ENCODE data around the gene INPP5D. TPM values are rescaled to one million over a fixed set of nuclear protein-coding genes. Genes with fewer than 3 reads are reported as not detected.

INPP5D gene
- total RNA-seq, 2 experiments from 2014 or later: 157 to 163 TPM

GRCh38 chr2:233084488-233084887 lies 24.3 kb downstream of the INPP5D start:
- Mint-ChIP-seq H3K4me1 (peaks cover 87% of the 10 kb centered on the region), H3K27me3 (no peaks in the 10 kb centered on the region), H3K4me3 (peak overlapping the region; percentile 73), H3K9me3 (no peaks in the 10 kb centered on the region), H3K36me3 (ENCODE audit: low read depth) (peaks cover 85% of the 10 kb centered on the region), H3K27ac (peak overlapping the region; percentile 97)
- ChIA-PET CTCF (interaction anchor here (1.0 to 4.4 kb wide), 5 partner anchors 9 to 323 kb away, joined by 3 to 33 read pairs (median 4); partner anchors contain the start of gene INPP5D), POLR2A (interaction anchor here (0.7 to 15.5 kb wide), 6 partner anchors 8 to 184 kb away, joined by 3 to 335 read pairs (median 18); partner anchors contain the start of genes ATG16L1 and INPP5D)
- DNase-seq: peak; percentile 81

GRCh38 chr2:233085037-233085838 lies 25.1 kb downstream of the INPP5D start:
- H3K9me3 Mint-ChIP-seq: no peaks in the 10 kb centered on the region
- POLR2A ChIA-PET: interaction anchor here (0.7 to 15.5 kb wide), 5 partner anchors 9 to 183 kb away, joined by 3 to 335 read pairs (median 11); partner anchors contain the start of gene INPP5D
- DNase-seq: no peak

DNA sequence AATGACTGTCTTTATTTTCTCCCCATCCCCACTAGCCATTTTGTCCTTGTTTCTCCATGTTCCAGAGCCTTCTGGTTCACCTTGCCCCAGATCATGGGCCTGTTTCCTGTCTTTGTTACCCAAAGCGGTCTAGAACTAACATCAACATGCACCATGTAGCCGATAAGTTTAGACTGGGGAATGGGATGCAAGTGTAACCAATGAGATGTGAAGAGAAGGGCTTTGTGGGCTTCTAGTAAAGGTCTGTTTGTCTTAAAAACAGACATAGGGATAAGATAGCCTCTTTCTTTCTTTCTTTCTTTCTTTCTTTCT lies 25.7 kb downstream of the INPP5D start:
- H3K4me1 Mint-ChIP-seq: peaks cover 76% of the 10 kb centered on the region
- ChIA-PET CTCF (interaction anchor here (1.2 to 1.4 kb wide), 2 partner anchors 10 to 57 kb away, joined by 3 to 4 read pairs; no protein-coding TSS in a partner anchor), POLR2A (interaction anchor here (1.6 to 15.5 kb wide), 2 partner anchors 15 to 23 kb away, joined by 3 to 335 read pairs; partner anchors contain the start of gene INPP5D)
- peak overlapping the region; percentile 97 for H3K27ac Mint-ChIP-seq
- no peak for DNase-seq
- H3K9me3 Mint-ChIP-seq: no peaks in the 10 kb centered on the region
- peak overlapping the region; percentile 5 for H3K4me3 Mint-ChIP-seq
- H3K27me3 Mint-ChIP-seq: no peaks in the 10 kb centered on the region
- H3K36me3 Mint-ChIP-seq (ENCODE audit: low read depth): peaks cover 87% of the 10 kb centered on the region

More at GRCh38 chr2:233085037-233085838, 25.1 kb downstream of the INPP5D start:
- Mint-ChIP-seq H3K27ac (peak overlapping the region; percentile 97), H3K27me3 (no peaks in the 10 kb centered on the region), H3K4me1 (peaks cover 79% of the 10 kb centered on the region), H3K4me3 (peak overlapping the region; percentile 5), H3K36me3 (ENCODE audit: low read depth) (peaks cover 86% of the 10 kb centered on the region)
- CTCF ChIA-PET: interaction anchor here (1.0 to 4.4 kb wide), 6 partner anchors 9 to 323 kb away, joined by 3 to 33 read pairs (median 4); partner anchors contain the start of gene INPP5D

DNA sequence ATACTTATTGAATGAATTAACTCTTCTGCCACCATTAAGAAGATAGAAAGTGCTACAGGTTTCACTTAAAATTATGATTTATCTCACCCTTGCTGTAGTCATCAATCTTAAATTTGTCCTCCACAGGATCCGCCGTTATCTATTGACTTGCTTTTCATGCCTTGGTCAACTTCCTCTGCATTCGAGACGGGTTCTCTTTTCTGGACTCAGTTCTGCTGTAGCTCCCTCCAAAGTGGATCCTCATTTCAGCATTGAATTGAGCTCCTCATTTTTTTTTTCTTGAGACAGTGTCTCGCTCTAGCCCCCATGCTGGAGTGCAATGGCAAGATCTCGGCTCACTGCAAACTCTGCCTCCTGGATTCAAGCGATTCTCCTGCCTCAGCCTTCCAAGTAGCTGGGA lies 27.6 kb downstream of the INPP5D start:
- ChIA-PET POLR2A (interaction anchor here (15.5 kb wide), 1 partner anchor 24 kb away, joined by 335 read pairs; the partner anchor contains the start of gene INPP5D), CTCF (interaction anchor here (1.6 to 1.8 kb wide), 2 partner anchors 28 to 33 kb away, joined by 5 to 6 read pairs; partner anchors contain the start of gene INPP5D)
- H3K27ac Mint-ChIP-seq: peak overlapping the region; percentile 1
- DNase-seq: no peak
- H3K9me3 Mint-ChIP-seq: no peaks in the 10 kb centered on the region
- H3K4me3 Mint-ChIP-seq: no peak overlapping the region
- H3K27me3 Mint-ChIP-seq: no peaks in the 10 kb centered on the region
- peaks cover 90% of the 10 kb centered on the region for H3K36me3 Mint-ChIP-seq (ENCODE audit: low read depth)
- H3K4me1 Mint-ChIP-seq: peaks cover 67% of the 10 kb centered on the region

DNA sequence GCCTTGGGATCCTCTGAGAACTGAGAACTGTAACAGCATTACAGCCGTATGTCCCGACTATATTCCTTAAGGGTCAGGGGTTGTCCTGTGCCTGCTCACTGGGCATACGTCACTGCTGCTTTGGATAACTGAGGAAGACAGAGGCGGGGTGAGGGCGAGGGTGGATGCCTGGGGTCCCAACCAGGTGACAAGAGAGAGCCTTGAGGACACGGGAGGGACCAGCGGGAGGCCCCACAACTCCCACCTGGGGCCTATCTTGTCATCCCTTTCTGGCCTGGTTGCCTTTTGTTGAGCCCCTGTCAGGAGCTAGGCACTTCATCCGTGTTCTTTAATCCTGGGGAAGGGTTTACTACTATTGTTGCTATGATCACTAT lies 28.8 kb downstream of the INPP5D start:
- CTCF ChIA-PET: interaction anchor here (1.2 kb wide), 2 partner anchors 28 to 163 kb away, joined by 3 to 4 read pairs; partner anchors contain the start of gene ATG16L1

DNA sequence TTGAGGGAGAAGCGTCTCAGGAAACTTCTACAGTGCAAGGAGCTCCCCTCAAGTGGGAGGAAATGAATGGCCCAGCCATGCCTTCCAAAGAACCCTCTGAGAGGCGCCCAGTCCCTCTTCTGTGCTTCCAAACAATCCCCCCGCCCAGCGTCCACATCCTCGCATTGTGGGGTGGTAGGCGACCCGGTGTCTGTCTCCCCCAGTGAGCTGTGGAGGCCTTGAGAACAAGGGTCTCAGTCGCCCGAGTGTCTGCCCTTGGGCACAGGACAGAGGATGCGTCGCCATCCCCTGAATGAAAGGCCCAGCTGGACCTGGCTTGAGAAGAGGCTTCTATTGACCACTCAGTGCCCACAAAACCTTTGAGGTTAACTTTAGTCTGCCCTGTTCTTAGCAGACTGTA lies 29.7 kb downstream of the INPP5D start:
- Mint-ChIP-seq H3K4me1 (peaks cover 56% of the 10 kb centered on the region), H3K27me3 (no peaks in the 10 kb centered on the region), H3K27ac (no peak overlapping the region), H3K36me3 (ENCODE audit: low read depth) (peaks cover 87% of the 10 kb centered on the region), H3K9me3 (no peaks in the 10 kb centered on the region), H3K4me3 (no peak overlapping the region)
- ChIA-PET POLR2A (interaction anchor here (1.3 kb wide), 1 partner anchor 10 kb away, joined by 6 read pairs; no protein-coding TSS in a partner anchor), CTCF (interaction anchor here (1.2 kb wide), 2 partner anchors 29 to 162 kb away, joined by 3 to 4 read pairs; partner anchors contain the start of gene ATG16L1)
- DNase-seq: no peak

More for the DNA sequence above, 28.8 kb downstream of the INPP5D start:
- H3K4me1 Mint-ChIP-seq: peaks cover 63% of the 10 kb centered on the region
- no peak overlapping the region for H3K4me3 Mint-ChIP-seq
- H3K36me3 Mint-ChIP-seq (ENCODE audit: low read depth): peaks cover 88% of the 10 kb centered on the region
- H3K9me3 Mint-ChIP-seq: no peaks in the 10 kb centered on the region
- no peak for DNase-seq
- POLR2A ChIA-PET: interaction anchor here (1.3 kb wide), 1 partner anchor 11 kb away, joined by 6 read pairs; no protein-coding TSS in a partner anchor
- no peak overlapping the region for H3K27ac Mint-ChIP-seq
- no peaks in the 10 kb centered on the region for H3K27me3 Mint-ChIP-seq

- Mint-ChIP-seq H3K4me1 (peaks cover 46% of the 10 kb centered on the region), H3K27ac (no peak overlapping the region), H3K36me3 (ENCODE audit: low read depth) (peaks cover 80% of the 10 kb centered on the region), H3K9me3 (no peaks in the 10 kb centered on the region), H3K4me3 (no peak overlapping the region), H3K27me3 (no peaks in the 10 kb centered on the region)
- CTCF ChIA-PET: interaction anchor here (1.2 kb wide), 1 partner anchor 8 kb away, joined by 3 read pairs; no protein-coding TSS in a partner anchor
- POLR2A ChIA-PET: no interaction called here
- no peak for DNase-seq
These were observed 30.7 kb downstream of the INPP5D start for GRCh38 chr2:233090879-233091278.

DNA sequence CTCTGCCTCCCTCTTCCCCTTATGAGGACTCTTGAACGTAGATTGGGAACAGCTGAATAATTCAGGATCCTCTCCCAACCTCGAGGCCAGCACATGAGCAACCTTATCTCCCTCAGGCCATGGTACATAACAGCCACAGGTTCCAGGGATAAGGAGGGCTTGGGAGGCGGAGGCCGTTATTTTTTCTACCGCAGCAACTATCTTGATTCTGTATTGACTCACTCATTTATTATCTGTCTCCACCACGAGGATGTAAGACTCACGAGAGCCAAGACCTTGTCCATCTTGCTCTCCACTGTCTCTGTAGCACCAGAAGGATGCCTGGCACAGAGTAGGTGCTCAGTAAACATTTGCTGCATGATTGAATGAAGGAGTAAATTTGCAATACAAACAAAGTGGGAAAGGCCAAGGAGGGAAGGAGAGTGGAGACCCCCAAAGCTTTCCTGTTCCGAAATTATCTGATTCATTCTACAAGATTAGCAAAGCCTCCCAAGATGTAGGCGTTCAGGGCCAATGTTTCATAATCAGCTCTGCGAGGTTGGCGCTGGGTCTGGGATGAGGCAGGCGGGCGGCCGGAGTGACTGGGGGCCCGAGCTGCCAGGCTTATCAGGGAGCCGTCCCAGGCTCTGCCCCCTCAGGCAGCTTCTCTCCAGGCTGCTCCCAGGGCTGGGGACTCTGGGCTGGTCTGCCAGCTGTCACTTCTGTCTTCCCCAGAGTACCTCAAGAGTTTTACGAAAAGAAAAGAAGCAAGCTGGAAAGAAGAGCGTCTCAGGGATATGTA lies 31.6 kb downstream of the INPP5D start:
- Mint-ChIP-seq H3K27me3 (no peaks in the 10 kb centered on the region), H3K4me3 (no peak overlapping the region), H3K9me3 (no peaks in the 10 kb centered on the region), H3K36me3 (ENCODE audit: low read depth) (peaks cover 76% of the 10 kb centered on the region), H3K4me1 (peaks cover 40% of the 10 kb centered on the region), H3K27ac (no peak overlapping the region)
- ChIA-PET CTCF (interaction anchor here (1.2 kb wide), 1 partner anchor 9 kb away, joined by 3 read pairs; no protein-coding TSS in a partner anchor), POLR2A (interaction anchor here (0.9 kb wide), 1 partner anchor 11 kb away, joined by 4 read pairs; no protein-coding TSS in a partner anchor)
- no peak for DNase-seq

DNA sequence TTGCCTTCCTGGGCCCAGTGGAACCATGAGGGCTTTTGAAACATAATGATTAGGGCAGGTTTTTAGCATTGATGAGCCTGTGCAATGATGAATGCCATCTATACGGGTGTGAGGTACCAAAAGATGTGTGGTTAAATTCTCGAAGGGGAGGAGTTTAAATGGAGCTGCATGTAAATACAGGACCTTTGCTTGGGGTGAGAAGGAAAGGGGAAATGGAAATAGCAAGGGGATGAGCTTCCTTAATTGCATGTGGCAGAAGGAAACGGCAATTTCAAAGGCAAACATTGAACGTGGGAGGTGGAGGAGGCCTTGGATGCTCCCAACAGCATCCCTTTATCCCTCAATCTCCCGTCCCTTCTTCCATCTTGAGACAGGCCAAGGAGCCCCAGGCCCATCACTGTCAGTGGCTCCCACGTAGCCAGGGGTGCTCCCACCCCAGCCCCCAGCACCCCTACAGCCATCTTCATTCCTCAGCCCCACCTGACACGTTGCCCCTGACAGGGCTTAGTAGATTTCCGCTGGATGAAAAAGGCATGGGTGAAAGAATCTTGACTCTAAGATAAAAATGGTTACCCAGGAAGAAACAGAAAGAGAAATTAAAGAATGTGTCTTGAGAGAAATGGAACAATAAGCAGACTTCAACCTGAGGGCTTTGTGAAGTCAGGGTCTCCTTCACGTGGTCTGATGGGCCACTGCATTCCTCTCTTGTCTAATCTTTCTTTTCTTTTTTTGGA lies 32.5 kb downstream of the INPP5D start:
- H3K4me1 Mint-ChIP-seq: peaks cover 42% of the 10 kb centered on the region
- H3K36me3 Mint-ChIP-seq (ENCODE audit: low read depth): peaks cover 79% of the 10 kb centered on the region
- H3K4me3 Mint-ChIP-seq: no peak overlapping the region
- POLR2A ChIA-PET: no interaction called here
- H3K27me3 Mint-ChIP-seq: no peaks in the 10 kb centered on the region
- DNase-seq: no peak
- CTCF ChIA-PET: no interaction called here
- no peaks in the 10 kb centered on the region for H3K9me3 Mint-ChIP-seq
- H3K27ac Mint-ChIP-seq: no peak overlapping the region

DNA sequence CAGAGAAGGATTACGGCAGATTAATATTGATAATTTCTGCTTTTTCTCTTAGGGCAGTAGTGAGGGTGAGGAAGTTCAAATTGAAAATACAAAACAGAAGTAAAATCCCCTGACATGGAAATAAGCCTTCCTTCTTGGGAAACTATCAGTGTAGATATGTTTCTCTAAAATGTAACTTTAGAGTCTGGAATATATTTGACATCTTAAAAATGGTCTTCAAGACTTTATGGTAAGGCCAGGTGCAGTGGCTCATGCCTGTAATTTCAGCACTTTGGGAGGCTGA lies 33.0 kb downstream of the INPP5D start:
- H3K4me1 Mint-ChIP-seq: peaks cover 41% of the 10 kb centered on the region
- no peak for DNase-seq

GRCh38 chr2:233093721-233094120 lies 33.6 kb downstream of the INPP5D start:
- CTCF ChIA-PET: interaction anchor here (0.7 kb wide), 1 partner anchor 39 kb away, joined by 3 read pairs; no protein-coding TSS in a partner anchor
- no peaks in the 10 kb centered on the region for H3K27me3 Mint-ChIP-seq
- POLR2A ChIA-PET: no interaction called here
- H3K4me3 Mint-ChIP-seq: no peak overlapping the region
- no peak overlapping the region for H3K27ac Mint-ChIP-seq
- no peak for DNase-seq
- H3K4me1 Mint-ChIP-seq: peaks cover 42% of the 10 kb centered on the region
- peaks cover 77% of the 10 kb centered on the region for H3K36me3 Mint-ChIP-seq (ENCODE audit: low read depth)
- no peaks in the 10 kb centered on the region for H3K9me3 Mint-ChIP-seq

More for the DNA sequence above, 33.0 kb downstream of the INPP5D start:
- Mint-ChIP-seq H3K36me3 (ENCODE audit: low read depth) (peaks cover 77% of the 10 kb centered on the region), H3K9me3 (no peaks in the 10 kb centered on the region), H3K27me3 (no peaks in the 10 kb centered on the region), H3K27ac (no peak overlapping the region), H3K4me3 (no peak overlapping the region)
- CTCF ChIA-PET: interaction anchor here (0.7 kb wide), 1 partner anchor 39 kb away, joined by 3 read pairs; no protein-coding TSS in a partner anchor
- POLR2A ChIA-PET: no interaction called here

DNA sequence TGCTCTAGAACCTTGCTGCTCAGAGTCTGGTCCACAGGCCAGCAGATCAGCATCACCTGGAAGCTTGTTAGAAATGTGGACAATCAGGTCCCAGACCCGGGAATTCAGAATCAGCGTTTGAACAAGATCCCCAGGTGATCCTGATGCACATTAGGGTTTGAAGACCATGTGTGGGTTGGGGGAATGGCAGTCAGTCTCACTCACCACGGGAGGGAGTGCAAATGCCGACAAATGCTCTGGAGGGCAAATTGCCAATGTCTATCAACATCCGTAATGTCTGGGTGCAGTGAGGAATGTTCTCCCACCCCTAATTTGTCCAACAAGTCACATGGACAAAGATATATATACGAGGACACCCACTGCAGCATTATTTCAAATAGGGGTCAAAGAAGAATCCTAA lies 34.5 kb downstream of the INPP5D start:
- no peaks in the 10 kb centered on the region for H3K27me3 Mint-ChIP-seq
- H3K36me3 Mint-ChIP-seq (ENCODE audit: low read depth): peaks cover 77% of the 10 kb centered on the region
- ChIA-PET CTCF (no interaction called here), POLR2A (no interaction called here)
- no peak overlapping the region for H3K27ac Mint-ChIP-seq
- H3K9me3 Mint-ChIP-seq: no peaks in the 10 kb centered on the region
- no peak for DNase-seq
- peaks cover 50% of the 10 kb centered on the region for H3K4me1 Mint-ChIP-seq
- no peak overlapping the region for H3K4me3 Mint-ChIP-seq
